Eye (tissue), 1 donor: ENCODE data around the gene KCNJ10.

Experiments
- DNase-seq: peaks from one replicate; pipeline ENCODE4 v3.0.0-alpha.2; 2015

Gene KCNJ10

DNA sequence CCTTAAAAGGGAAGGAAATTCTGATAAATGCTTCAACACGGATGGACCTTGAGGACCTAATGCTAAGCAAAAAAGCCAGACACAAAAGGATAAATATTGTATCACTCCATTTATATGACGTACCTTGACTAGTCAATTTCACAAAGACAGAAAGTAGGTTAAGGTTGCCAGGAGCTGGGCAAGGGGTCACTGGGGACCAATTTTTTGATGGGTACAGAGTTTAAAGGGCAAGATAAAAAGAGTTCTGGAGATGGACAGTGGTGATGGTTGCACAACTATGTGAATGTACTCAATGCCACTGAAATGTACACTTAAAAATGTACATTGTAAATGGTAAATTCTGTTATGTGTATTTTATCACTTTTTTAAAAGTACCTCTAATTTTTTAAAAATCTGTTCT lies 83.9 kb downstream of the KCNJ10 start:
- no peak for DNase-seq

DNA sequence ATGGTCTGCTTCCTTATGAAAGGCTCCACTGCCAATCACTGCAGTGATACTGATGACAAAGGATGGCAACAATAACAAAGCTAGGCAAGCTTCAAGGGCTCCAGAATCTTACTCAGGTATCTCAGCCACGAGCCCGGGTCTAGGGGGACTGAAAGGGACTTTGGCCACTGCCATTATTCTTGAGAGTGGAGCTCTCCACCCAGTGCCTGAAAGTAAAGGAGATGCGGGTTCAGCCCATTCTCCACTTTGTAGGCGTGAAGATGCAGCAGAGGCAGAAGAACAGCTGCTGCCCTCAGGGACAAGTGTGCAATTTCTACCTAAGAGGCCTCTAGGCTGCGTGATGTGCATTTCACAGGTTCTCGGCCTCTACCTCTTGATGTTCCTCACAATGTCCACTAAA lies 84.5 kb downstream of the KCNJ10 start:
- DNase-seq: no peak

DNA sequence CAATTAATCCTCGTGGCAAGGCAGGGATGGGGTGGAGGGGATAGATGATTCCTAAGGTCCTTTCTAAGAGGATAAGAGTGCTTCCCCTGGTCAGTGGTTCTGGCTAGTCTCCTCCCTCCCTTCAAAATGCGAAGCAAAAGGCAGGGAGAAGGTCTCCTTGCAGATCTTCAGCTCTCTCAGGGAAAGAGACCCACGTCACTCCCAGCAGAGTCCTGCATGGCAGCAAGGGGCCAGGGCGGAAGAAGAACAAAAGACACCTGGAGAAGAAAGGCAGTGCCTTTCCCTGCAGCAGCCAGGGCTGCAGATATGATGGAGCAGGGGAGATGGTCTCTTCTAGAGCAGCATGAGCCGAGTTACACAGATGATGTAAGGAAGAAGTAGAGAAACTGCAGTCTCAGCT lies 86.3 kb downstream of the KCNJ10 start:
- no peak for DNase-seq

DNA sequence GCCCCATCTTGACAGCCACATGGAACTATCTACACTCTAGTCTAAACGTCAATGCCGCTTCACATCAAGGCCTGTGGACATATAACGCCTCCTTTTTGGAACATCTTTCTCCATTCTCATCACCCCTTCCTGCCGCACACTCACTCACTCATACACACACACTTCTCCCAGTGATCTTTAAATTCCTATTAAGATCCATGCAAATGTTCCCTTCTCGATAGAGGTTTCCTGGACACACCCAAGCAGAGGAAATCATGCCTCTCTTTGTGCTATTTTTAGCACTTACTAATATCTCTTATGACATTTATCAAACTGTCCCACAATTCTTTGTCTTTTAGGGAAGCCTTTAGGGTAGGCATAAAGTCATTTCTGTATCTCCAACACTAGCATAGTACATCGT lies 87.7 kb downstream of the KCNJ10 start:
- no peak for DNase-seq

DNA sequence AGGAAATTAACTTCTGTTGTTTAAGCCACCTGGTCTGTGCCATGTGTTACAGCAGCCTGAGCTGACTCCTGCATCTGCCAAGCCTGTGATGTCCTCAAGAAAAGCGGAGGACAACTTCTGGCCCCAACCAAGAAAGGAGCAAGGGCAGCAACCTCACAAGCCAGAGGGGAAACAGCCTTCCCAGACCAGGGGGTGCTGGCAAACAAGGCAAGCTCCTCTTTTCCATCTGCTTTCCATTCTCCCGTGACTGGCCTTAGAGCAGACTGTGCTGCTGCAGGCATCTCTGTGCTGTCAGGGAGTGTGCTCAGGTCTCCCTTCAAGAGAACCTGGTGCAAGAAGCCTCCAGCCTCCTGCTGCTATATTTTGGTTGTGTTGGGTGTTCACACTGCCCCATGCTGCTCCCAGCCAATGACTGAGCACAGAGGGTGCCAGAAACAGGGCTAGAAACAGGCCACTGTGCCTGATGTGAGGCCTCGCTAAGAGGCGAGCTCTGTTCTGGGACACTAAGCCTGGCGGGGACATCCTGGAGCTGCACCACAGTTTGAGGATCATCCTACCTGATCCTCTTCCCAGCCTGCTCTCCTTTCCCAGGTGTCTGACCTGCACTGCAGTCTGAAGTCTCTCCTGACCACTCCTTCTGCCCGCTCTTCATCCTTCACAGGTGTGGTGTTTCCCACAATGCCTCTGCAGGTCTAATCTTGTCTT lies 88.5 kb downstream of the KCNJ10 start:
- DNase-seq: no peak

DNA sequence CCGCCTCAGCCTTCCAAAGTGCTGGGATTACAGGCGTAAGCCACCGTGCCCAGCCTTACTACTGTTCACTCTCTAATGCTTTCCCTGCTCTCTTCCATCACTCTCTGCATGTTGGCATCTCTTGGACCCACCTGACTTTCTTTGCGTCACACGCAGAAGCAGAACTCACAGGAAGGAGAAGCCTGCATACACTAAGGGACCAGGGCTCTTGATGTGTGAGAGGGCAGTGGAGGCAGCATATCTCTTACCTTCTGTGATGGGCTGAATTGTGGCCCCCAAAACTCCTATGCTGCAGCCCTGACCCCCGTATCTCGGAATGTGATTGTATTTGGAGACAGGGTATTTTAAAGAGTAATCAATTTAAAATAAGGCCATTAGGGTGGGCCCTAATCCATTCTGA lies 89.2 kb downstream of the KCNJ10 start:
- no peak for DNase-seq

DNA sequence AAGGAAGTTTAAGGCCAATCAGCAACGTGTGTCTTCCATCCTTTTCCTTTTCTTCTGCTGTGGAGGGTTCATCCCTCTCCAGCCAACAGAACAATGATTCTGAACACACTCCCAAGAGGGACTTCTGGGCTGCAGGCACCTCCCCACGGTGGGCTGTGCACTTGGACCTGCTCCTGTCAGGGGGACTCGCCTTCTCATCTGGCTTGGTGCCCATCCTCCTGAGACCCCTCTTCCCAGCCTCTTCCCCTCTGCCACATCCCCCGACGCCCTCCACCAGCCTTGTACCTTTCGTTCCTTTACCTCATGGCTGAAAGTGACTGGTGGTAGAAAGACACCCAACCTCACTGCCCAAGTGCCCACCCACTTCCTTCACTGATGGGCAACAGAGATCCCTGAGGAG lies 89.9 kb downstream of the KCNJ10 start:
- no peak for DNase-seq

DNA sequence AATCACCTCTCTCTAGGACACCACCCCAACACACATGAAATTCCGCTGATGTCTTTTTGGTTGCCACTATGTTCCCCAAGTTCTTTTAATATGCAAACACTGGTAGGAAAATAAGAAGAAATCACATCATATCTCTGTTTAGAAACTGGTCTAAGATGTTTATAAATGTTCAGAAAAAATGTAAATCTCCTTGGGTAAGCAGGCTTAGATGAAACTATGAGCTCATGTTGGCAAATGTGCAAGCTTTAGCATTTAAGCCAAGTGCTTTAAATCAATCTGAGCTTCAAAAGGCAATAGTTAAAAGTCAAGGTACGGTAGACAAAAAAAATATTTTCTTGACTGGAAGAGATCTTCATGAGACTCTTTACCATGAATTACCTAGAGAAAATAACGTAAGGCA lies 90.7 kb downstream of the KCNJ10 start:
- DNase-seq: no peak

DNA sequence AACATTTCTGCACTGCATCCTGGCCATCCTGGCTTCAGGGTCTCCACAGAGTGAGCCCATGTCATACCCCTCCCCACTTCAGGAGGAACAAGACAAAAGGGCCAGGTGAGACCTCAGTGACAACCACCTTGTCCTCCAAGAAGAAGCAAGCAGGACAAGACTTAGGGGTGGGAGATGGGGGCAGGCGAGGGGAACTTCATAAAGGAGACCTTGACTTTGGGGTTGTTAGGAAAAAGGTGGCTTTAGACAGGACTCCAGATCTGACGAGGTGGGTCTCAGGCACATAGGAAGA lies 91.9 kb downstream of the KCNJ10 start:
- no peak for DNase-seq

DNA sequence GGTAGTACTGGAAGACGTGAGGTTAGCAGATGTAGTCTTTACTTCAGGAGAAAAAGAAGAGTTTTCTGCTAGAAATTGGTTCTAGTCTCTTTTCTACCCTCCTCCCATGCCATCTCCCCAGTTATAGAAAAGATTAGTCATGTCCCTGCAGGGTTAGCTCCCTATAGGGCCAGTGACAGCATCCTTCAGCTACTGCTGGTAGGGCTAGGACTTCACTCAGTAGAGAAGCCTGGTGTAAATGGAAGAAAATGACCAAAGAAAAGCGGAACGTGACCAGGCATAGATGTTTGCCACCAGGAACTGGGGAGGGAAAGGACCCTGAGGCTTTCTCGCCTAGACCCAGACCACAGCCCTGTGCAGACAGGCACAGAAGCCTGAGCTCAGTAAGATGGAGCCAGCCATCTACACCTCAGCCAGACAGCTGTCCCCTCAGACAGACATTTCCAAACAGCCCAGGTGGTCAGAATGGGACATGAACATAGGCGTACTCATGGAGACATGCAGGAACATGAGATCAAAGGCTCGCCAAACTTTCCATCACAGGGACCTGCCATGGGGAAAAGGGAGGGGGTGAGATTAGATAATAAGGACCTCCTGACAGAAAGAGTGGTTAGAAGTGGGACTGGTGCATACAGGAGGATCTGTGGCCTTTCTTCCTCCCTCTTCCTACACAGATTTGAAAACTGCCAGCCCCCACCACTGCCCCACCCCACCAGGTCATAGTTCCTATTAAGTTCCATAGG lies 92.4 kb downstream of the KCNJ10 start:
- DNase-seq: no peak

DNA sequence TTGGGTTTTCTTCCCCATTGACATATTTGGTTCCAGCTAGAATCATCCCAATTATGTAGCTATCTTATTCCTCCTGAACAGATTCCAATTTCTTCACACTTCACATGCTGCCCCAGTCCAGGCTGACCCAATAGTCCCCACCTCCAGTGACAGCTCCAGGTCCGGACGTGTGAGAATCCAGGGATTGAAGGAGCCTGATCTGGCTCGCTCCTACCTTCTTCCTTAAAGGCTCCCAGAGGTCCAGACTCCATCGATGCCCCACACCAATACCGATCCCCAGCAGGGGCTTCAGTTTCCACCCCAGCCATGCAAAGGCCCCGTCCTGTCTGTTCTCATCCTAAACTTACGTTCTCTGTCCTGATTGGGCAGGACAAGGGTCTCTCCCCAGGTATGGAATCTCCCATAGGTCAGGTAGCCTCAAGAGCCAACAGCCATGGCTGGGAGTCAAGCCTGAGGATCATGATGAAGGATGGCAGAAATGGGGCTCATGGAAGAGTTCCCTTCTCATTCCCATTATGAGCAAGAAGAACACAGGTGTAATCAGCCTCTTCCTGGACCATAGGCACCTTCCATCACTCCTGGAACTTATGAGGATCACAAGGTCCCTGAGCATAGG lies 95.5 kb downstream of the KCNJ10 start:
- DNase-seq: no peak

DNA sequence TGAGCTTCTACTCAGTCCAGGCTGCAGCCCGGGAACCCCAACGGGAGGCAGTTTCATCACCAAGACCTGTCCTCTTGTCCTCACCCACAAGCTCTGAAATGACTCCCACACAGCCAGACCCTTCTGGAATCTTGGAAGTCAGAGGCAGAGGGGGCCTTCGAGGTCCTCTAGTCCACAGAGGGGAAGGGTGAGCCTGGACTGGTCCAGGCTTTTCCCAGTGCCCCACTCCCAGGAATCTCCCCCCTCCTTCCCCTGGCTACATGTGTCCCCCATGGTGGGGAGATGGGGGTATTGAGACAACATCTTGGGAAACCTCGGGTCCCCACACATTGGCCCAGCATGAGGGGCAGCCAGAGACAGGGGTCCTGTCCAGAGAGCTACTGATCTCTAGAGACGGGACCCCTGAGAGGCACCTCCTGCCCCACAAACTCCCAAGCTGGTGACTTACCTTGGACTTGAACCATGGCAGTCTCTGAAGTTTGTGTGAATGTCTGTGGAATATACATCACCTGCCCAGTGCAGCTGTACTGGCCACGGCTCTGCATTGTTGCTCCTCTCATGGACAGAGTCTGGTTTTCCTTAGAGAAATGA lies 96.5 kb downstream of the KCNJ10 start:
- no peak for DNase-seq

DNA sequence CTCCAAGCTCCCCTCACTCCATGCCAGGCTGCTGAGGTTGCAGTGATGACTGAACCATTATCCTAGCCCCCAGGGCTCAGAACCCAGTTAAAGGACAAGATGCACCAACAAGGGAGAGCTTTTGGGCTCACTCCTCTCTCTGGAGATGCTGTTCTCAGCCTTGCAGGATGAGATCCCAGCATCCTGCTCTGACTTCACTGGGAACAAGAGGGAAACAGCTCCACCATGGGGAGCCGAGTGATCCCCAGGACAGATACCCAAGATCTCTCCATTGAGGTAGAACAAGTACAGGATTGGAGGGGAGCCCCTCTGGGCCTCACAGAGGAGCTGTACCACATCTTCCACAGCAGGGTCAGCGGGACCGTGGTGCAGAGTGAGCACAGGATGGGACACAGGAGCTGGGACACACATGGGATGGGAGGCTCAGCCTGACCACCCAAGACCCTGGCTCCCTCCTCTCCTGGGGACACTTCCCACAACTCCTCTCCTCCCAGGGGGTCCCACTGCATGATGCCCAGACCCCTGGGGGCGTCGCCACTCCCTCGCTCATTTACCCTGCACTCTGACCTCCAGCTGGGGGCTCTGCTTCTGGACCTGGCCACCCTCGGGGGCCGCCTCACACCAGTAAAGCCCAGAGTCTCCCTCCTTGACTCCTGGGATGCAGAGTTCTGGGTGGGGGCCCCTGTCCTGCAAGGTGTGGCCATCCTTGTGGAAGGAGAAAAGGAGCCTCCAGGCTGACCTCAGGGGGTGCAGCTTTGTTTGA lies 97.3 kb downstream of the KCNJ10 start:
- no peak for DNase-seq

DNA sequence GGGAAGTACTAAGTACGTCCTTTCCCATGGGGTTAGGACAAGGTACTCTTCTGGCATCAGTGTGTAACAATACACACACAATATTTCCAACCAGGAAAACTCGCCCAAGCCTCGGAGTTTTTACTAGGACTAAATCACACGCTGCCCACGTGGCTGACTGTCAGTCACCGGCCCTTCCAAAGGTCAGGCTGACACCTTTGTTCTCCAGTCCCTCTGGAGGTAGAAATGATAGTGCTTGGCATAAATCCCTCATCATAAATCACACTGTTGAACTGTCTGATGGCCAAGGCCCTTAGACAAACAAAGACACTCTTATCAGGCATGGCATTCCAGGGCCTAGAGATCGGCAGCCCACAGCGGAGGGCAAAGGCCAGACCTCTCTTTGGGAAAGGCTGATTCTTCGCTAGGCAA lies 99.0 kb downstream of the KCNJ10 start:
- DNase-seq: no peak

DNA sequence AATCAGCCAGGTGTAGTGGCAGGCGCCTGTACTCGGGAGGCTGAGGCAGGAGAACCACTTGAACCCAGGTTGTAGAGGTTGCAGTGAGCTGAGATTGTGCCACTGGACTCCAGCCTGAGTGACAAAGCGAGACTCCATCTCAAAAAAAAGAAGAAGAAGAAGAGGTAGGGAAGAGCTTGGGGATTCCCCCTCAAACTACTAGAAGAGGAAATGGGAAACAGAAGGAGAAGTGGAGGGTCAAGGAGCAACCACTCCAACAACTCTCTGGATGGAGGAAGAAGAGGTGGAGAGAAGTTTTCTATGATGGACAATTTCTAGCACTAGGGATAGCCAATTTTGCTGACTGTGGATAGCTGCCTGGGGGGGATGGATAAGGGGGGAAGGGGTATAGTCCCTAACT lies 101.1 kb downstream of the KCNJ10 start:
- DNase-seq: no peak

DNA sequence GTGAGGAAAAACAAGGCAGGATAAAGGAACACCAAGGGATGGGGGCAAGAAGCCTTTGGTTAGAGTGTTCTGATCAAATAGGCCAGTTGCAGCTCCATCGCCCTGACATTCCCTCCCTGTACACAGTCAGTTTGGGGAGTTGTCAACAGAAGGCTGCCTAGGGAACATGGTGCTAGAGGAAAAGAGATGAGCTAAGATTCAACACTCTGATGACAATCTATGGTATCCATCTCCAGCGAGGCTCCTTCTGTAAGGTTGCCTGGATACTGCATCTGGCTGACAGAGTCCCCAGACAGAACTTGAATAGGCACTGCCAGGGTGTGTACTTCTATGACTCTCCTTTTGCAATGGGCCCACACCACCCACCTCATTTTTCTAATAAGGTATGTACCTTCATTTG lies 104.7 kb downstream of the KCNJ10 start:
- peak; percentile 8 for DNase-seq

DNA sequence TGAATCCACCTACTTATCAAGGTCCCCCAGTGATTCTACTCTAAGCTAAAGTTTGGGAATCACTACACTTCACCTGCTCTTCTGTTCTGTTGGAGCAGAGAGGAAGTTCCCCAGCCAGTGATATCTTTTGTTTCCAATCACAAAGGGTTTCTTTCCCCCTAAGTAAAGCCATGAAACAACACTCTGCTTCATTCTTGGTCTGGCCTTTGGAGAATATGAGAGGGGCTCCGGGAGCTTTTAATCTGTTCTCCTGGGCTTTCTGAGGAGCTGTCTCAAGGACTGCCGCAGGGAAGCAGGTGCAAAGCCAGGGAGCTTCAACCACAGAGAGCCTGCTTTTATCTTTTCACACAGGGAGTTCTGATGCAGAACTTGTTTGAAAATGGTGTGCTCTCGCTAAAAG lies 105.8 kb downstream of the KCNJ10 start:
- peak; percentile 46 for DNase-seq

DNA sequence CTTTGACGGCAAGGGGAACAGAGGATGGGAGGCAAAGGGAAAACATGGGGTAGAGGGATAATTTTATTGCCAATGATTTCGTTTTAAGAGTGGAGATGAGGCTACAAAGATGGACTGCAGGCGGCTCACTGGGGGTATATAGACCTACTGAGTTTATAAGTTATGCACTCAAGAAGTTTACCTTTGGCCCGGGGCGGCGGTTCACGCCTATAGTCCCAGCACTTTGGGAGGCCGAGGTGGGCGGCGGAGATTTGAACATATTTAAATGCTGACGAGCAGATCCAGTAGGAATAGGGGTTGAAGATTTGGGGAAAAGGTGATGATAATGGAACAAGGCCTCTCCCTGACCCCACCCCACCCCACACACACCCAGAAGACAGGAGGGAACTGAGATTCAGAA lies 107.8 kb downstream of the KCNJ10 start:
- DNase-seq: no peak

DNA sequence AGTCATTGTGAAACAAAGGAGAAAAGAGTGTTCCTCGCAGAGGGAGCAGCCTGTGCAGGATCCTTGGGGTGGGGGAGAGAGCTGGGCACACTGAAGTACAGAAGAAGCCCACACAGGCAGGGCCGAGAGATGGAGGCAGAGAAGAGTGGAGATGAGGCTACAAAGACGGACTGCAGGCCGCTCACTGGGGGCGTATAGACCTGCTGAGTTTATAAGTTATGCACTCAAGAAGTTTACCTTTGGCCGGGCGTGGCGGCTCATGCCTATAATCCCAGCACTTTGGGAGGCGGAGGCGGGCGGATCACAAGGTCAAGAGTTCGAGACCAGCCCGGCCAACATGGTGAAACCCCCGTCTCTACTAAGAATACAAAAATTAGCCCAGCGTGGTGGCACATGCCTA lies 108.3 kb downstream of the KCNJ10 start:
- no peak for DNase-seq

DNA sequence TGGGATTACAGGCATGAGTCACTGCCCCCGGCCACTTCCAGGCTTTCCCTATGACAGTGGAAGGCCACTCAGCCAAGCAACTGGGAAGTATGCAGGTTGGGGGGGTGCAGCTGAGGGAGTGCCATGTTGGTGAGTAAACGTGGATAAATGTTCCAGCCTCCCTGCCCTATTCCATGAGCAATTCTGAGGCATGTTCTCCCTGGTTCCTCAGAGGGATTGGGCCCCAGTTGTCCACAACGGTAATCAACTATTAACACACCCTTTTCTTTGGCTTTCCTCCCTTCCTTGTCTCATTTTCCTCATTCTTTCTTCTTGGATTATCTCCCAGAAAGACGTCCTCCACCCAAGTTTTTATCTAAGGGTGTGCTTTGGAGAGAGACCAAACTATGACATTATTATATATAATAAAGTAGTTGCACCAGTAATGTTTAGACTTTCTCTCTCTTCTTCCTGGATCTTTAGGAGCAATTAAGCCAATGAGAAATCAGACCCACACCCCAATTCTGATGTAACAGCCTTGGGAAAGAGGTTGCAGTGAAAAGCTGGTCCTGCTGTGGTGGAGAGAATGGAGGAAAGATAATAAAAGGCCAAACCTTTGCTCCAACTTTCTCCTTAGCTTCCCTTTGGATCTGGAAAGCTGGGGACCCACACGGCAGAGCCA lies 109.1 kb downstream of the KCNJ10 start:
- DNase-seq: peak; percentile 56

DNA sequence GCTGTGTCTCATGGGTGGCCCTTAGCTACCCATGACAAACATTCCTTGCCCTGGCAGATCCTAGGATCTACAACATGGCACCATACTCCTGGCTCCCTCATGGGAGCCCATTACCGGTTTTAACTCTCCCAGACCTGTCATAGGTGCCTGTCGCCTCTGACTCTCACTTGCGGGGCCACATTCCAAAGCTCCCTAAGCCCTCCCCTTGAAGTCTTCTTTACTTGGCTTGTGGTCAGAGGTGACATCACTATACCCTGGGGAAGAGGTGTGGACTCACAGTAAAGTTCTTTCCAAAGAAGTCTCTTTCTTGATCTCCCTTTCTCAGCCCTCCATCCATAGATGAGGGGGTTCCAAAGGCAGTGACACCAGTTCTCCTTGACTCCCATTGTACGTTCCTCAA lies 110.5 kb downstream of the KCNJ10 start:
- DNase-seq: no peak

DNA sequence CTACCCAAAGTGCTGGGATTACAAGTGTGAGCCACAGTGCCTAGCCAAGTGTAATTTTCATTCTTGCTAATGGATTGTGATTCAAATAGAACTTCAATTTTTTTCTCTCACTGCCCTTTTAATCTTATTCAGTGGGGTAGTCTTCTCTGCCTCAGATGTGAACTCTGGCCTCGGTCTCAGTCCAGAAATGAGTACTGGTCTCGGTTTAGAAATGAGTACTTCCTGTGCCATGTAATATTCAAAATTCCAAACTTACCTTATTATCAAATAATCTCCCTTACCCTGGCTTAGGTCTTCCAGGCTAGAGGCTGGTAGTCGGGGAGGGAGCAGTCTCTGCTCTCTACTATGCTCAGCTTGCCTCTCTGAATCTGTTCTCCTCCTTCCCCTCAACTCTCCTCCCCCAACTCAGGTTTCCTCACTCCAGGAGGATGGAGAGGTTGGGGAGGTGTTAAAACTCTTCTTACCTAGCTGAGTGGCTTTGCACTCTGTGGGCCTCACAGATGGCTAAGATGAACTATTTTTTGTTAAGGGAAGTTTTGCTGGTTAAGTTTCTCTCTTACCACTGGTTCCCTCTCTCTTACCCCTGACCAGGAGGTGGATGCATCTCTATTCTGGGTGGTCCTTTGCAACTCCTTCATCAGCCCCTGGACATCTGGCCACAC lies 111.1 kb downstream of the KCNJ10 start:
- no peak for DNase-seq
